A549 (cell line): ENCODE results near the gene CLCNKA.
"Not testable (repeated sequence)": the region's sequence is repeated elsewhere in the genome, so short reads cannot be mapped to it uniquely, and the experiment has no call there.

Experiments used
- CEBPB ChIP-seq, 2 experiments: fragments of >200 bp in 1 of 2; sonication (Bioruptor Twin) in 1 of 2; formaldehyde crosslinking in 1 of 2; IDR thresholded peaks; 2 replicates each; pipeline ENCODE4 v1.6.1; 2012 to 2016
- NPAS2 ChIP-seq: fragments of 250-450 bp; sonication (Bioruptor Pico); IDR thresholded peaks from 2 replicates; pipeline ENCODE4 v1.8.0; 2022; ENCODE audit warnings: mild to moderate bottlenecking, moderate library complexity, borderline replicate concordance
- TF ChIP-seq, protein P1 (sequence below): fragments of >200 bp; sonication (Bioruptor Twin); formaldehyde crosslinking; IDR thresholded peaks from 3 replicates; pipeline ENCODE4 v1.5.1; 2016

DNA sequence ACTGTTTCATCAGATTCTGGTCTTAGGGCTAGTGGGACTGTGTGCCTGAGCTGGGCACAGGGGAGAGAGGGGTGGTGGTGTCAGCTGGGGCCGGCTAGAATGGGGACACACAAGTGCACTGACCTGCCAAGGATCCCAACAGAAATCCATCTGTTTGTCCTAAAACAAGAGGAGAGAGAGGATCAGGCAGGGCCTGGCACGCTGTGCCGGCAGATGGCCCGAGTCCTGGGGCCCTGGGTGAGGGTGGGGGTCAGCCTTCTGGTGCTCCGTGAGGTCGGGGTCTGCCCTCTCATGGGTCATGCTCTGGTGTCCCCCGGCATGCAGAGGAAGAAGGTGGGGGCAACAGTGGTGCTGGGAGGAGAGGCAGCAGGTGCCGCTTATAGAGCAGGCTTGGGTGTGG is 18.0 kb downstream of the CLCNKA start:
- TF ChIP-seq NPAS2 (CRISPR knock-in tag); CEBPB (IDR thresholded peaks at IDR 0.05): not testable (repeated sequence)
- TF ChIP-seq, protein P1, sequence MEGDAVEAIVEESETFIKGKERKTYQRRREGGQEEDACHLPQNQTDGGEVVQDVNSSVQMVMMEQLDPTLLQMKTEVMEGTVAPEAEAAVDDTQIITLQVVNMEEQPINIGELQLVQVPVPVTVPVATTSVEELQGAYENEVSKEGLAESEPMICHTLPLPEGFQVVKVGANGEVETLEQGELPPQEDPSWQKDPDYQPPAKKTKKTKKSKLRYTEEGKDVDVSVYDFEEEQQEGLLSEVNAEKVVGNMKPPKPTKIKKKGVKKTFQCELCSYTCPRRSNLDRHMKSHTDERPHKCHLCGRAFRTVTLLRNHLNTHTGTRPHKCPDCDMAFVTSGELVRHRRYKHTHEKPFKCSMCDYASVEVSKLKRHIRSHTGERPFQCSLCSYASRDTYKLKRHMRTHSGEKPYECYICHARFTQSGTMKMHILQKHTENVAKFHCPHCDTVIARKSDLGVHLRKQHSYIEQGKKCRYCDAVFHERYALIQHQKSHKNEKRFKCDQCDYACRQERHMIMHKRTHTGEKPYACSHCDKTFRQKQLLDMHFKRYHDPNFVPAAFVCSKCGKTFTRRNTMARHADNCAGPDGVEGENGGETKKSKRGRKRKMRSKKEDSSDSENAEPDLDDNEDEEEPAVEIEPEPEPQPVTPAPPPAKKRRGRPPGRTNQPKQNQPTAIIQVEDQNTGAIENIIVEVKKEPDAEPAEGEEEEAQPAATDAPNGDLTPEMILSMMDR, result not testable (repeated sequence)
